Mesenchymal stem cell (in vitro differentiated cells and primary cell): Measurements from ENCODE around the gene LYPD6B.

Experiments used
- DNase-seq: peaks from one replicate; pipeline ENCODE4 v3.0.0-alpha.2; 2013
- H2AFZ ChIP-seq: one replicate; pipeline ENCODE4 v1.6.1; 2013; ENCODE audit warnings: low read depth, mild to moderate bottlenecking, control low read depth, inconsistent platforms, low read length, moderate library complexity
- H2AK5ac ChIP-seq: 2 replicates; pipeline ENCODE4 v1.6.1; 2013; ENCODE audit warnings: low read length, moderate library complexity, mild to moderate bottlenecking, inconsistent platforms; ENCODE audit not compliant: severe bottlenecking
- H2BK120ac ChIP-seq: one replicate; pipeline ENCODE4 v1.6.1; 2013; ENCODE audit warnings: low read depth, mild to moderate bottlenecking, inconsistent platforms, low read length, moderate library complexity
- H2BK12ac ChIP-seq, 2 experiments: one replicate each; pipeline ENCODE4 v1.6.1; 2013; ENCODE audit warnings: inconsistent platforms in 2 of 2, low read length in 2 of 2, mild to moderate bottlenecking in 2 of 2, moderate library complexity in 2 of 2, control low read depth in 1 of 2
- H2BK15ac ChIP-seq: one replicate; pipeline ENCODE4 v1.6.1; 2013; ENCODE audit warnings: mild to moderate bottlenecking, low read depth, inconsistent platforms; ENCODE audit not compliant: poor library complexity, severe bottlenecking
- H2BK5ac ChIP-seq: 2 replicates; pipeline ENCODE4 v1.6.1; 2013; ENCODE audit warnings: low read depth, mild to moderate bottlenecking, low read length, control low read depth, inconsistent platforms; ENCODE audit not compliant: poor library complexity, severe bottlenecking
- H3K14ac ChIP-seq, 2 experiments: one replicate each; pipeline ENCODE4 v1.6.1; 2013; ENCODE audit warnings: inconsistent platforms in 2 of 2, low read length in 2 of 2, control low read depth in 1 of 2, mild to moderate bottlenecking in 1 of 2, moderate library complexity in 1 of 2
- H3K18ac ChIP-seq, 2 experiments: one replicate each; pipeline ENCODE4 v1.6.1; 2013; ENCODE audit warnings: inconsistent platforms in 2 of 2, low read length in 2 of 2, control low read depth in 1 of 2, low read depth in 1 of 2, mild to moderate bottlenecking in 1 of 2
- H3K23ac ChIP-seq, 2 experiments: one replicate each; pipeline ENCODE4 v1.6.1; 2013; ENCODE audit warnings: inconsistent platforms in 2 of 2, low read length in 2 of 2, mild to moderate bottlenecking in 2 of 2, moderate library complexity in 2 of 2, control low read depth in 1 of 2
- H3K27ac ChIP-seq: 2 replicates; pipeline ENCODE4 v1.5.1; 2013; ENCODE audit warnings: mild to moderate bottlenecking, moderate library complexity, low read length, control low read depth, inconsistent platforms; ENCODE audit not compliant: poor library complexity, severe bottlenecking
- H3K27me3 ChIP-seq, 2 experiments: 2 replicates each; pipeline versions ENCODE4 v1.6.1 to v1.7.0; 2013; ENCODE audit warnings: low read length in 2 of 2, mild to moderate bottlenecking in 2 of 2, moderate library complexity in 2 of 2, control low read depth in 1 of 2, inconsistent platforms in 1 of 2; ENCODE audit not compliant: control insufficient read depth in 1 of 2, insufficient read depth in 1 of 2
- H3K36me3 ChIP-seq, 2 experiments: 2 replicates each; pipeline versions ENCODE4 v1.6.1 to v1.7.0; 2013; ENCODE audit warnings: low read length in 2 of 2, control low read depth in 1 of 2, inconsistent platforms in 1 of 2, low read depth in 1 of 2, mild to moderate bottlenecking in 1 of 2; ENCODE audit not compliant: insufficient read depth in 2 of 2, control insufficient read depth in 1 of 2
- H3K4ac ChIP-seq, 2 experiments: one replicate each; pipeline ENCODE4 v1.6.1; 2013; ENCODE audit warnings: inconsistent platforms in 2 of 2, low read length in 2 of 2, mild to moderate bottlenecking in 2 of 2, moderate library complexity in 2 of 2, control low read depth in 1 of 2, low read depth in 1 of 2
- H3K4me1 ChIP-seq: 2 replicates; pipeline ENCODE4 v1.6.1; 2013; ENCODE audit warnings: low read depth, low read length, control low read depth; ENCODE audit not compliant: control insufficient read depth, insufficient read depth
- H3K4me2 ChIP-seq: 2 replicates; pipeline ENCODE4 v1.6.1; 2013; ENCODE audit warnings: low read length, mild to moderate bottlenecking, inconsistent platforms; ENCODE audit not compliant: poor library complexity, severe bottlenecking
- H3K4me3 ChIP-seq, 2 experiments: 2 replicates each; pipeline versions ENCODE4 v1.5.1 to v1.7.0; 2013; ENCODE audit warnings: low read length in 2 of 2, mild to moderate bottlenecking in 2 of 2, control low read depth in 1 of 2, low read depth in 1 of 2; ENCODE audit not compliant: insufficient read depth in 1 of 2
- H3K79me1 ChIP-seq: replicated peaks from 2 replicates; pipeline ENCODE4 v1.6.1; 2013; ENCODE audit warnings: mild to moderate bottlenecking, control low read depth, low read length, inconsistent platforms; ENCODE audit not compliant: poor library complexity, severe bottlenecking
- H3K9ac ChIP-seq: 2 replicates; pipeline ENCODE4 v1.7.0; 2013; ENCODE audit warnings: mild to moderate bottlenecking, low read length, moderate library complexity
- H3K9me3 ChIP-seq: 2 replicates; pipeline ENCODE4 v1.7.0; 2013; ENCODE audit warnings: mild to moderate bottlenecking, low read length; ENCODE audit not compliant: control insufficient read depth
- H4K8ac ChIP-seq: one replicate; pipeline ENCODE4 v1.6.1; 2013; ENCODE audit warnings: inconsistent platforms, mild to moderate bottlenecking, low read length, moderate library complexity
- H4K91ac ChIP-seq: one replicate; pipeline ENCODE4 v1.6.1; 2013; ENCODE audit warnings: mild to moderate bottlenecking, low read length, inconsistent platforms
- WGBS: methylation state at CpG from one replicate; pipeline ENCODE4 v1.1.7; 2013; ENCODE audit warnings: mixed read lengths; 5-methylcytosine and 5-hydroxymethylcytosine counted together

LYPD6B gene

DNA sequence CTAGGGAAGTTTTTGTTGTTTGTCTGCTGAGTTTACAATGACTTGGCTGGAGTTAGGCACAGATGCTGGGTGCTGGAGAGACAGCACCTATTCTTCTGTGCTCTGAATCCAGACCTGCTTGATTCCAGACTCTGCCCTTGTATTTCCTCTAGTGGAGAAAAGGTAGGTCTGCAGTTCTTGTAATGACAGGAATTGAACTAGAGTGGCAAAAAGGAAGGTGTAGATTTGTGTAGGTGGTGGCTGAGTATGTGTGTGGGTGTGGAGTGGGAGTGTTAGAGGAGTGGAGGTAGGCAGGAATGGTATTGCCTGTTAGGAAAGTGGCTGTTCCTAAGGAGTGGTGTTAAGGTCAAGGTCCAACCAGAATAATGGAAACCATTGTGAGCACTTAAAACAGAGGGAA, 220.0 kb downstream of the LYPD6B start:
- no peak overlapping the region for H4K8ac ChIP-seq
- no peak overlapping the region for H2BK120ac ChIP-seq
- peaks cover 0 to 6% of the 10 kb centered on the region in 2 experiments for H3K27me3 ChIP-seq
- no peak overlapping the region for H2AFZ ChIP-seq
- H2BK15ac ChIP-seq: no peak overlapping the region
- H3K14ac ChIP-seq: no peak overlapping the region
- H3K36me3 ChIP-seq: no peaks in the 10 kb centered on the region
- no peaks in the 10 kb centered on the region for H3K4me1 ChIP-seq
- DNase-seq: no peak
- no peak overlapping the region for H3K4me3 ChIP-seq
- H3K4me2 ChIP-seq: no peak overlapping the region
- no peak overlapping the region for H3K4ac ChIP-seq
- no peaks in the 10 kb centered on the region for H3K79me1 ChIP-seq
- H2AK5ac ChIP-seq: no peak overlapping the region
- peaks cover 3% of the 10 kb centered on the region for H3K9me3 ChIP-seq
- no peak overlapping the region for H3K9ac ChIP-seq
- H3K27ac ChIP-seq: no peak overlapping the region
- no peak overlapping the region for H4K91ac ChIP-seq
- no peak overlapping the region for H3K23ac ChIP-seq
- H2BK12ac ChIP-seq: no peak overlapping the region
- no peak overlapping the region for H2BK5ac ChIP-seq
- H3K18ac ChIP-seq: no peak overlapping the region

DNA sequence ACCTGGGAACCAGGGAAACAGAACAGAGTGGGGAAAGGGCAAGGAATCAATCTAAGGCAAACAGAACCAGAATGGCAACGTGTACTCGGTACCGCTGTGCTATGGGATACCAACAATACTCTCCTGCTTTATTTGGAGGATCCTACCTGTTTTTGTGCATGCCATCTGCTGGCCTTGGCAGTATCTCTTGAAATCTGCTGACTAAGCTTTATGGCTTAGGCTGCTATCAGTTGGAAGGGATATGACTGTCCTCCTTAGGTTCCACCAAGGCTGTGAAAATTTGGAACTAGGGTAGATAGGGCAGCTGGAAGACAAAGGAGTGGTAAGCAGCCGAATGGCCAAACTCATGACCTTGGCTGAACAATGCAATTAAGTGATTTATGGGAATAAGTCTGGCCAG, 220.6 kb downstream of the LYPD6B start:
- peaks cover 3% of the 10 kb centered on the region for H3K9me3 ChIP-seq
- 92% methylated on average over 4 of the region's 4 CpGs for WGBS
- H3K27me3 ChIP-seq: peaks cover 0 to 6% of the 10 kb centered on the region in 2 experiments
- no peaks in the 10 kb centered on the region for H3K79me1 ChIP-seq
- H3K9ac ChIP-seq: no peak overlapping the region
- no peak overlapping the region for H2BK5ac ChIP-seq
- H3K4me2 ChIP-seq: no peak overlapping the region
- H2AK5ac ChIP-seq: no peak overlapping the region
- H3K14ac ChIP-seq: no peak overlapping the region
- H3K36me3 ChIP-seq: no peaks in the 10 kb centered on the region
- H3K4me3 ChIP-seq: no peak overlapping the region
- H2BK120ac ChIP-seq: no peak overlapping the region
- H3K18ac ChIP-seq: no peak overlapping the region
- no peak overlapping the region for H3K23ac ChIP-seq
- H4K91ac ChIP-seq: no peak overlapping the region
- no peaks in the 10 kb centered on the region for H3K4me1 ChIP-seq
- DNase-seq: no peak
- H2BK15ac ChIP-seq: no peak overlapping the region
- no peak overlapping the region for H3K4ac ChIP-seq
- H3K27ac ChIP-seq: no peak overlapping the region
- no peak overlapping the region for H2BK12ac ChIP-seq
- no peak overlapping the region for H2AFZ ChIP-seq
- H4K8ac ChIP-seq: no peak overlapping the region

DNA sequence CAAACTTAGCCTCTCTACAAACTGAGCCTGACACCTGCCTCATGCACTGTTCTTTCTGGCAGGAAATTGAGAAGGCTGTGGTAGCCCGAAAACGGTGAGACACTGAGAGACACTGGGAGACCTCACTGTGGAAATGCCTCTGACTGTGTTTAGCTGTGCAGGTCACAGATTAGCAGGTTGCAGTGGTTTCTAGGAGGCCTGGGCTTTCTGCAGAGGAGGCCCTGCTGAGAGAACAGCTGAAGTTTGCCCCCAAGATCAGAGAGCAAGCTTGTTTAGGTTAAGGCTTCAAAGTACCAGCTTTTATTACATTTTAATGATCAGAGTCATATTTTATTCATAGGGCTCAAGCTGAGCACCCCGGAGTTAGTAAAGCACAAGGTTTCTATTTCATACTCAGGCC, 223.2 kb downstream of the LYPD6B start:
- Histone ChIP-seq H3K4me2 (no peak overlapping the region), H2BK5ac (no peak overlapping the region), H2BK15ac (no peak overlapping the region), H2AK5ac (no peak overlapping the region), H3K4me3 (no peak overlapping the region), H3K23ac (no peak overlapping the region), H3K9ac (no peak overlapping the region), H3K36me3 (no peaks in the 10 kb centered on the region), H3K4ac (no peak overlapping the region), H3K18ac (no peak overlapping the region), H2BK12ac (no peak overlapping the region), H4K8ac (no peak overlapping the region), H3K27ac (no peak overlapping the region), H3K79me1 (no peaks in the 10 kb centered on the region), H3K9me3 (peaks cover 3% of the 10 kb centered on the region), H3K27me3 (peaks cover 0 to 9% of the 10 kb centered on the region in 2 experiments), H4K91ac (no peak overlapping the region), H2AFZ (no peak overlapping the region), H2BK120ac (no peak overlapping the region), H3K4me1 (no peaks in the 10 kb centered on the region), H3K14ac (no peak overlapping the region)
- 60% methylated on average over 3 of the region's 3 CpGs for WGBS
- DNase-seq: no peak
